Mesodermal cell (in vitro differentiated cells): ENCODE results near the gene ANK3.

Experiments used
- H3K27ac ChIP-seq: 2 replicates; pipeline ENCODE4 v1.7.0; 2013; ENCODE audit warnings: mild to moderate bottlenecking, low read depth, low read length, moderate library complexity; ENCODE audit not compliant: severe bottlenecking
- H3K36me3 ChIP-seq: 2 replicates; pipeline ENCODE4 v1.7.1; 2013; ENCODE audit warnings: mild to moderate bottlenecking, low read length, moderate library complexity; ENCODE audit not compliant: control insufficient read depth, insufficient read depth
- H3K4me1 ChIP-seq: one replicate; pipeline ENCODE4 v1.7.1; 2013; ENCODE audit warnings: mild to moderate bottlenecking, low read length; ENCODE audit not compliant: insufficient read depth, control insufficient read depth, poor library complexity, severe bottlenecking
- H3K4me3 ChIP-seq: 2 replicates; pipeline ENCODE4 v1.7.0; 2013; ENCODE audit warnings: low read length, control low read depth, mild to moderate bottlenecking; ENCODE audit not compliant: insufficient read depth, poor library complexity, severe bottlenecking; ENCODE audit errors: extremely low read depth
- H3K9me3 ChIP-seq: 2 replicates; pipeline ENCODE4 v1.7.1; 2013; ENCODE audit warnings: mild to moderate bottlenecking, low read length, moderate library complexity; ENCODE audit not compliant: control insufficient read depth
- WGBS, 2 experiments: methylation state at CpG; one replicate each; pipeline ENCODE4 v1.1.5; 2013; ENCODE audit warnings: missing lambda C conversion rate in 2 of 2; ENCODE audit not compliant: insufficient coverage in 2 of 2; 5-methylcytosine and 5-hydroxymethylcytosine counted together

ANK3 gene

DNA sequence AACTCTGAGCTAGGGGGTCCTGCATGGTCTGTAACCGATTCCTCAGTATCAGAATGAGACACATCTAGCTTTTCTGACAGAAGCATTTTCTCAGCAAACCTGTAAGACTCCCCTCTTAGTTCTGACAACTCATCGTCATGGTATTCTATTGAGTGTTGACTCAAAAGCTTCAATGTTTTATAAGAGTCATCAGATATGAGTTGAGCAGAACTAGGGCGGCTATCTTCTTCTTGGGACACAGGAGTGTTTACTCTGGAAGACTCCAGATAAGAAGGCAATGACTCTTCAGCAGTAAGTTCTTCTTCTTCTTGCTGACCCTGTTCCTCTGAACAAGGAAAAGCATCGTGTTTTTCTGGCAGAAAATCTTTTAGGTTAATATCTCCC lies 316.3 kb downstream of the ANK3 start:
- Histone ChIP-seq H3K4me1 (no peaks in the 10 kb centered on the region), H3K9me3 (no peaks in the 10 kb centered on the region), H3K4me3 (no peak overlapping the region), H3K36me3 (peaks cover 56% of the 10 kb centered on the region), H3K27ac (no peak overlapping the region)
- WGBS, 2 experiments = 100% methylated on average over 1 to 2 of the region's 4 CpGs

DNA sequence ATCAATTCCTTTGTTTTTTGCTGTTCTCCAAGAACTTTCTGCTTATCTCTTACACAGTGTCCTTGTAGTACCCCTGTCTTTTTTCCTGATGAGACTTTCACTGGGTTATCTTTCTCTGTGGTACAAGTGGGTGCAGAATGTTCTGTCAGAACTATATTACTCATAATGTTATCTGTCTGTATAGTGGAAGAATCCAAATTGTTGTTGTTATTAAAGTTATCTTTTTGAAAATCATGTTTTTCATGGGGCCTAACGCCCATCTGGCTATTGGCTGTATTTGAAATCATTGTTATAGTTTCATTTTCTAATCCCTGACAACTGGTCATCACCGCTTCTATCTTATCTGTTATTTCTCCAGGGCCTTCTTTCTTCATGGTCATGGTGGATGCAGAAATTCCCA lies 320.4 kb downstream of the ANK3 start:
- Histone ChIP-seq H3K9me3 (no peaks in the 10 kb centered on the region), H3K4me1 (no peaks in the 10 kb centered on the region), H3K4me3 (no peak overlapping the region), H3K27ac (no peak overlapping the region), H3K36me3 (peaks cover 44% of the 10 kb centered on the region)
- WGBS, 2 experiments = no CpG with 5 or more reads among the region's 2 CpGs

DNA sequence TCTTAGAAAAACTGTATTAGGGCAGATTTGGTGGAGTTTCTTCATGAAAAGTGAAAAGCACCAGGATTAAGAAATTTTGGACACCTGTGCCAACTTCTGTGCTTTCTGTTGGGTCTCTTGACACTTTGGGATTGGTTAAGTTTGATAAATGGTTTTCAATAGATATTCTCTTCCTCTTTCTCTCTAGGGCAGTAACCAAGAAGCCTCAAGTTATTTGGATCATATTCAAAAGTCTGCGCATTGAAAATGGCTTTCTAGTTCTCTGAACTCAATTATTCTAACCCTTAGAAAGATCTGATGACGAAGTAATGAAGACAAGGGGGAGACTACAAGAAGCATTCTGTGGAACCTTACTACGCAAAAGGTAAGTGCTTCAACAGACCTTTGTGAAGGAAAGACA lies 339.3 kb downstream of the ANK3 start:
- H3K4me3 ChIP-seq = no peak overlapping the region
- H3K4me1 ChIP-seq = no peaks in the 10 kb centered on the region
- no peaks in the 10 kb centered on the region for H3K9me3 ChIP-seq
- no CpG with 5 or more reads among the region's 3 CpGs for WGBS, 2 experiments
- no peaks in the 10 kb centered on the region for H3K36me3 ChIP-seq
- no peak overlapping the region for H3K27ac ChIP-seq

DNA sequence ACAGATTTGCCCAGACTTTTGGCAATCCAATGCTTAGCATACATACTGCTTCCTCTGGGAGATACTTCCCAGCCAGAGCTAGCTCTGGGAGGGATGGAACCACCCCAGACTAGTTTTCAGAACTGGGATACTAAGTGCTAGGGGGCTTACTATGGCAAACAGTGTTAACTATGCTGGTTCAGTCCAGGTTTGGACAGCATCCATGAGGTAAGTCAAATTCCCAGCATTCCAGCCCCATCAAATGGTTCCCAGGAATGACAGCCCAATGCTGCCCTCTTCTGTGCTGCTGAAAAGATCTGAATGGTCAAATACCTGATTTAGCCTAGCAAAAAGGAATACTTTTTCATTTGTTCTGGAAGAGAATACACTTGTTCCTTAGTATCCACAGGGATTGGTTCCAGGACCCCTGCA lies 341.6 kb downstream of the ANK3 start:
- H3K4me3 ChIP-seq = no peak overlapping the region
- no peaks in the 10 kb centered on the region for H3K36me3 ChIP-seq
- no peak overlapping the region for H3K27ac ChIP-seq
- H3K4me1 ChIP-seq = peaks cover 14% of the 10 kb centered on the region
- H3K9me3 ChIP-seq = no peaks in the 10 kb centered on the region

DNA sequence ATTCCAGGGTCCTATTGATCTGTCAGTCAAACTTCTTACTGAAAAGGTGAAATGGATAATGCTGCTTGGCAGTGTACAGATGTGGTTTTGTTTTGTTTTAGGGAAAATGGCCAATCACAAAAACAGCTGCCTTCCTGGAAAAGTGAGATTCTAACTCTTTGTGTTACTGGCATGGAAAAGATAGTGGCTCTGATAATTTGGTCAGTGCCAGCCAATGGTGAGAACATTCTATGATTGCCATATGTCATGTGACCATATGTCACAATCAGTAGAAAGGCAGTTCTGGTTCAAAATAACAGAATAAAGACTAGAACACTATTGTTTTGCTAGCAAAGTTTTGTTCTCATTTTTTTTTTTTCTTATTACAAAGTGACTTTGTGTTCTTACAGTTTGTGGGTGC lies 344.1 kb downstream of the ANK3 start:
- H3K36me3 ChIP-seq = no peaks in the 10 kb centered on the region
- no peaks in the 10 kb centered on the region for H3K9me3 ChIP-seq
- H3K4me3 ChIP-seq = no peak overlapping the region
- peaks cover 17% of the 10 kb centered on the region for H3K4me1 ChIP-seq
- no peak overlapping the region for H3K27ac ChIP-seq

DNA sequence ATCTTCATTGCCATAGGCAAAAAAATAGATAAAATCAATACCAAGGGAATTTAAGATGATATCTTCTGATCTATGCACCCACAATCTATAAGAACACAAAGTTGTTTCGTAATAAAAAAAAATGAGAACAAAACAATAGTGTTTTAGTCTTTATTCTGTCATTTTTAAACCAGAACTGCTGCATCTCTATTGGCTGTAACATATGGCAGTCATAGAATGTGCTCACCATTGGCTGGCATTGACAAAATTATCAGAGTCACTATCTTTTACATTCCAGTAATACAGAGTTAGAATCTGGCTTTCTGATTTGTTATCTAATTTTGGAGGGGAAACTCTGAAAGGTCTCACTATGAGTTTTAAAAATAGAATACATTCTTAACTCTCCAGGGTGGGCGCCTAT lies 344.7 kb downstream of the ANK3 start:
- H3K9me3 ChIP-seq = no peaks in the 10 kb centered on the region
- peaks cover 17% of the 10 kb centered on the region for H3K4me1 ChIP-seq
- no peak overlapping the region for H3K4me3 ChIP-seq
- H3K27ac ChIP-seq = no peak overlapping the region
- 100% methylated on average over 1 of the region's 2 CpGs; no CpG with 5 or more reads in 1 of the 2 experiments for WGBS, 2 experiments
- no peaks in the 10 kb centered on the region for H3K36me3 ChIP-seq

DNA sequence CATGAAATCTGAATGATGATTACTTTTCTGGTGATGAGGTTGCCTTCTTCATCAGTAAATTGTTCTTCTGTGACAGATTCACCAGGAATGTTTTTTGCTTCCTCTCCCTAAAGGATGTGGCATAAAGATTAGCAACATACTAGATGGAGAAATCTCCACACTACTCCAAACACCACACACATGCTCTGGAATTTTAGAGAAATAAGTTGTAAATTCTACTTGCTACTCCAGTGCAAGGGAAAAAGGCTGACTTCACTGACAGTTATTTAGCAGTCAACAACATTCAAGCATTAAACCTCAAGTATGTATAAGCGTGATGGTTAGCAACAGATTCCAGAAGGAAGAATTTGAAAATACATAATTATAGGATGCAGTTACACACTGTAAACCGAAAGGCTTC lies 345.4 kb downstream of the ANK3 start:
- no peaks in the 10 kb centered on the region for H3K36me3 ChIP-seq
- peaks cover 17% of the 10 kb centered on the region for H3K4me1 ChIP-seq
- no CpG with 5 or more reads among the region's 2 CpGs for WGBS, 2 experiments
- no peaks in the 10 kb centered on the region for H3K9me3 ChIP-seq
- no peak overlapping the region for H3K4me3 ChIP-seq
- no peak overlapping the region for H3K27ac ChIP-seq

DNA sequence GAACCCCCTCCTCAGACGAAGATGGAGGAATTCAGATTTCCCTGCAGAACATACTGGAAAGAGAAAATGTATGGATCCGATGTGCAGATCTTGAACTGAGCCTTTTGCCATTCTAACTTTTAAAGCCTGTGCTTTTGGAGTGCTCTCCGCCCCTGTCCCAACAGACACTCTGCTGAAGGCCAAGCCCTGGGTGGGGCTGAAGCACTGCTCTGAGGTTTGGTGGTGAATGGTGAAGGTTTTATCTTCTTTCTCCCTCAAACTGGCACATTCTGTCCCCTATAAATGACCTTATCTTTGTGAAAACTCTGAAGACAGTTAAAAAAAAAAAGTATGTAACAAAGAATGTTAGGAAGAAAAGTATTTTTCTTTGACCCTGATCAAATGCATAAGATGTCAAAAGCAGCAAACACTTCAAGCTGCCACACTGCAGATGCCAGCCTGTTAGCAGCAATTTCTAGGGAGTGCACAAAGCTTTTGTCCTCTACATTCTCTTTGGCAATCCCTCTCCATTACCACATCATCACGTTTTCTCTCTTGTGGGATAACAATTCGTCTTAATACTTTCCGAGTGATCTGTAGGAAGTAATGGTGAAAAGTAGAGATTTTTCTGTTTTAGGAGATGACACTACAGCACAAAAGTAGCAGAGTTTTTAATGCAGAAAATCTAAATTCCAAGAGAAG lies 346.0 kb downstream of the ANK3 start:
- Histone ChIP-seq H3K36me3 (no peaks in the 10 kb centered on the region), H3K9me3 (no peaks in the 10 kb centered on the region), H3K4me1 (peaks cover 17% of the 10 kb centered on the region), H3K27ac (no peak overlapping the region), H3K4me3 (no peak overlapping the region)
- 97 to 100% methylated on average over 3 to 4 of the region's 6 CpGs for WGBS, 2 experiments

DNA sequence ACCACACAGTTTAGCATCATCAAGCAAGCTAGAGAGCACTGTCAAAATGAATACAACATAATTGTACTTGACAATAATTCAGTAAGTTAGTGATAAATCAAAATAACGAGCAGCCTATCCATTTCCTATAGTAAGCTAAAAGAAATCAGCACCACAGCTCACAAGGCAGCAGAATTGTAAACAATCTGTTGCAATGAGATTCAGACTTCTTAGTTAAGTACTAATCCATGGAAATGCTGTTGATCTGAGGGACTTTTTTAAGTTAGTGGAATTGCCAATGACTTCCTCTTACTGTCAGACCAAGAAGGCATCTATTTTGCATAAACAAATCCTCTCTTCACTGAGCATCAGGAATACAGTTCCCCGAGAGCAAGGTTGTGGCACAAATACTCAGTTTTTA lies 346.8 kb downstream of the ANK3 start:
- Histone ChIP-seq H3K4me3 (no peak overlapping the region), H3K4me1 (peaks cover 17% of the 10 kb centered on the region), H3K9me3 (no peaks in the 10 kb centered on the region), H3K27ac (no peak overlapping the region), H3K36me3 (no peaks in the 10 kb centered on the region)
- WGBS, 2 experiments = 80% methylated on average over 1 of the region's 2 CpGs; no CpG with 5 or more reads in 1 of the 2 experiments

DNA sequence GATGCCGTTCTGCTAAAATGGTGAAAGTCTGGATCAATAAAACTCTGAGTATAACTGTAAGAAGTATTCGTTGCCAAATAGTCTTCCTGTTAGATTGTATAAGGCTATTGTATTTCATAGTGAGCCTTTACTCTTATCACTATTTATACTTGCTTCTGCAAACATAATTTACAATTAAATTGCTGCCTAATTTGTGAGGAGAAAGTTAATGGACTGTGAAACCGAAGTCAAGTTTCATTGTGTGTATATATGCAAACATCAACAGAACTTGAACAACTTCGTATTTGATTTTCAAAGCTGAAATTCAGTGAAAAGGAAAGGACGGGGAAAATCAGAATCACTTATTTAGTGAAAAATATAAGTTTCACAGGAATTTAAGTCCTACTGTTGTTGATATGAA lies 347.4 kb downstream of the ANK3 start:
- Histone ChIP-seq H3K36me3 (no peaks in the 10 kb centered on the region), H3K4me3 (no peak overlapping the region), H3K9me3 (no peaks in the 10 kb centered on the region), H3K27ac (no peak overlapping the region), H3K4me1 (peaks cover 17% of the 10 kb centered on the region)
- 100% methylated on average over 1 of the region's 5 CpGs; no CpG with 5 or more reads in 1 of the 2 experiments for WGBS, 2 experiments

DNA sequence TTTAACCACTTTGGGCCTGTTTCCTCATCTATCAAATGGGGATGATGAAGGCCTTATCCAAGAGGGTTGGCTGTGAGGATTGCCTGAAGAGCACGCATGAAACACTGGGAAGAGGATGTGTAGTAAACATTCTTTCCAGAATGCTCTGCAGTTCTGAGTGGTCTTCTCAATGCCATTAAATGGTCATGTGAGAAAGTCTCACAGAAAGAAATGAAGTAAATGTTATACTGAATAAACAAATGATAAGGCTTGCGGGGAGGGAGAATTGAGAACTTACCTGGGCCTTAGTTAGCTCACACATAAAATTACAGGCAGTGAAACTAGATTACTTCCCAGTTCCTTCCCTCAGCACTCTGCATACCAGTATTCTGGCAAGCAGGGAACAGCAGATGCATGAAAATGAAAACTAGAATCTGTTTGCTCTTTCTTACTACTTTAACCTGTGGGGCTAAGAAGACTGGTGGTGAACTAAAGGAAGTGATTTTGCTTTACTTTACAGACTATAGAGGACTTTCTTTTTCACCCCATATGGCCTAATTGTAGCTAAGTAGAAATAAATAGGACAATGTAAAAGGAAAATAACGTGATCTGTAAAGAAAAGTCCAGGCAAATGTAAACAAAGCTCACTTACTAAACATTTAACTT lies 348.1 kb downstream of the ANK3 start:
- 100% methylated on average over 1 of the region's 3 CpGs for WGBS, 2 experiments
- Histone ChIP-seq H3K27ac (no peak overlapping the region), H3K36me3 (peaks cover 2% of the 10 kb centered on the region), H3K4me1 (peaks cover 17% of the 10 kb centered on the region), H3K9me3 (no peaks in the 10 kb centered on the region), H3K4me3 (no peak overlapping the region)
